Cardiac muscle cell (in vitro differentiated cells and primary cell): ENCODE data around the gene ELFN1. TPM values are rescaled to one million over a fixed set of nuclear protein-coding genes. Genes with fewer than 3 reads are reported as not detected.
"Not testable (repeated sequence)": the region's sequence is repeated elsewhere in the genome, so short reads cannot be mapped to it uniquely, and the experiment has no call there.

Experiments used
- DNase-seq, 2 donors: peaks; one replicate each; pipeline versions ENCODE4 v3.0.0 to v3.0.0-alpha.2; 2010 to 2017; ENCODE audit warnings: low read depth in 1 of 2, low spot score in 1 of 2
- H3K27ac ChIP-seq: fragments of 200-600 bp; sonication (generic); 2 replicates; pipeline ENCODE4 v1.5.1; 2016
- H3K27me3 ChIP-seq: fragments of 200-600 bp; sonication (generic); 2 replicates; pipeline ENCODE4 v1.6.0; 2016; ENCODE audit warnings: control low read depth
- H3K36me3 ChIP-seq: fragments of 200-600 bp; sonication (generic); 2 replicates; pipeline ENCODE4 v1.5.1; 2016; ENCODE audit warnings: control low read depth
- H3K4me1 ChIP-seq: fragments of 200-600 bp; sonication (generic); 2 replicates; pipeline ENCODE4 v1.8.1; 2017; ENCODE audit warnings: low read depth, mild to moderate bottlenecking, mixed run types
- H3K4me3 ChIP-seq: fragments of 200-600 bp; sonication (generic); 2 replicates; pipeline ENCODE4 v1.5.1; 2016; ENCODE audit warnings: mild to moderate bottlenecking
- H3K9me3 ChIP-seq: fragments of 200-600 bp; sonication (generic); 2 replicates; pipeline ENCODE4 v1.5.1; 2017; ENCODE audit warnings: low read depth, mild to moderate bottlenecking, control low read depth
- polyA plus RNA-seq: library from polyadenylated mRNA; unstranded; fragments of >200 nt; fragmentation: Nextera tagmentation; extraction: Ambion mirVana; gene quantifications from 2 replicates; pipeline ENCODE4 v1.2.1, GENCODE V29; 2016
- total RNA-seq: library from RNA; depleted of rRNA; stranded (reverse); fragments of >200 nt; gene quantifications from 2 replicates; pipeline ENCODE4 v1.2.3, GENCODE V29; 2016
- TF ChIP-seq, protein P1 (sequence below): IDR thresholded peaks from 2 replicates; pipeline ENCODE4 v1.5.1; 2012; ENCODE audit warnings: low read depth, mild to moderate bottlenecking, low read length

ELFN1 gene
- total and polyA plus RNA-seq, 2 experiments from 2014 or later, result 8.9 to 51.6 TPM

DNA sequence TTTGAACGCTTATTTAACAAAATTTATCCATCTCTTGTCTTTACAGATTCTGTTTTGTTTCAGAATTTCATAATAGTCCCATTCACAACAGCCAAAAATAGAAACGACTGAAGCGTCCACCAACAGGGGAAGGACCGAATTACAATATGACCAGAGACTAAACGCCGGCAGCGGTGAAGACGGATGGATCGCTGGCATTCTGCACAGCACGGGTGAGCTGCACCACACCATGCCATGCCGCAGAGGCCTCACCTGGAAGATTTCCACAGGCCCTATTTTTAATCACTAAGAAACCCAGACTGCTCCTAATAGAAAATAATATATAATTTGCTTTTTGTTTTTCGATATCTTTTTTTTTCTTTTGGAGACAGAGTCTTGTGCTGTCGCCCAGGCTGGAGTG, 91.0 kb downstream of the ELFN1 start:
- Histone ChIP-seq H3K9me3 (no peaks in the 10 kb centered on the region), H3K27ac (no peak overlapping the region), H3K4me1 (peaks cover 5% of the 10 kb centered on the region), H3K4me3 (no peak overlapping the region), H3K36me3 (no peaks in the 10 kb centered on the region), H3K27me3 (peaks cover 2% of the 10 kb centered on the region)
- no peak for DNase-seq
- TF ChIP-seq, protein P1, sequence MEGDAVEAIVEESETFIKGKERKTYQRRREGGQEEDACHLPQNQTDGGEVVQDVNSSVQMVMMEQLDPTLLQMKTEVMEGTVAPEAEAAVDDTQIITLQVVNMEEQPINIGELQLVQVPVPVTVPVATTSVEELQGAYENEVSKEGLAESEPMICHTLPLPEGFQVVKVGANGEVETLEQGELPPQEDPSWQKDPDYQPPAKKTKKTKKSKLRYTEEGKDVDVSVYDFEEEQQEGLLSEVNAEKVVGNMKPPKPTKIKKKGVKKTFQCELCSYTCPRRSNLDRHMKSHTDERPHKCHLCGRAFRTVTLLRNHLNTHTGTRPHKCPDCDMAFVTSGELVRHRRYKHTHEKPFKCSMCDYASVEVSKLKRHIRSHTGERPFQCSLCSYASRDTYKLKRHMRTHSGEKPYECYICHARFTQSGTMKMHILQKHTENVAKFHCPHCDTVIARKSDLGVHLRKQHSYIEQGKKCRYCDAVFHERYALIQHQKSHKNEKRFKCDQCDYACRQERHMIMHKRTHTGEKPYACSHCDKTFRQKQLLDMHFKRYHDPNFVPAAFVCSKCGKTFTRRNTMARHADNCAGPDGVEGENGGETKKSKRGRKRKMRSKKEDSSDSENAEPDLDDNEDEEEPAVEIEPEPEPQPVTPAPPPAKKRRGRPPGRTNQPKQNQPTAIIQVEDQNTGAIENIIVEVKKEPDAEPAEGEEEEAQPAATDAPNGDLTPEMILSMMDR, result no peak

DNA sequence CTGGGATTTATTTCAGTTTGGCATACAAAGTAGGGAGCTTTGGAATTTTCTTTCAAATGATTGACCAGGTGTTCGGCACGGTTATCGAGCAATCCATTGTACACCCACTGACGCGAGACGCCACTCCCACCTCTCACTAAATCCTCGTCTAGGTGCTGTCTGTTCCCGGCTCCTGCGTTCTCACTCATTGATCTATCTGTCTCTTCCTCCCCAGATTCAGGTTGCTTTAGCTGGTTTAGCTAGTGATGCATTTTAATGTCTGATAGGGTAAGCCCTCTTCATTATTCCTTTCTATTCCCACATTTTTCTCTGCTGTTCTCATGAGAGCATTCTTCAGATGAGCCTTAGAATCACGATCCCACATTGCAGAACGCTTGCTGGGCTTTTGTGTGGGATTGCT, 91.7 kb downstream of the ELFN1 start:
- DNase-seq, result no peak

DNA sequence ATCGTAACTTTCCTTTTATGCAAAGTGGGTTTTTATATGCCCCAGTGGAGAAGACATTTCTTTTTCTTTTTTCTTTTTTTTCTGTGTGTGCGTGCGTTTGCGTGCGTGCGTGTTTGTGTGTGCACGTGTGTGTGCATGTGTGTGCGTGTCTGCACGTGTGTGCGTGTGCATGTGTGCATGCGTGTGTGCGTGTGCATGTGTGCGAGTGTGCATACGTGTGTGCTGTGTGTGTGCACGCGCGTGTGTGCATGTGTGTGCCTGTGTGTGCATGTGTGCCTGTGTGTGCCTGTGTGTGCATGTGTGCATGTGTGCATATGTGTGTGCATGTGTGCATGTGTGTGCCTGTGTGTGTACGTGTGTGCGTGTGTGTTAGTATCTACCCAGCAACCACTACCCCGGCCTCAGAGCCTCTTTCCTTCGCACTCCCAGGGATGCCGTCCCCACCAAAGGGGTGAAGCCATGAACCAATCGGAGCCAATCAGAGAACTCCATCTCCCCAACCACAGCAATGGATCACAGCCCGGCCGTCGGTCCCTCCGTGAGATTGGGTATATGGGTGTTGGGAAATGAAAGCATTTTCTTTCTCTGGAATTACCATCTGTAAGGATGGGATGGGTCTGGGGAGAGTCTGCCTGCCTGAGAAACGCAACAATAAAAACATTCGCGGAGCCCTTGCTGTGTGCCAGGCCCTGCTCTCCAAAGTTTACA, 92.3 kb downstream of the ELFN1 start:
- H3K27me3 ChIP-seq, result no peaks in the 10 kb centered on the region
- no peak for DNase-seq
- no peaks in the 10 kb centered on the region for H3K9me3 ChIP-seq
- TF ChIP-seq, protein P1, result no peak
- H3K36me3 ChIP-seq, result no peaks in the 10 kb centered on the region
- H3K4me3 ChIP-seq, result no peak overlapping the region
- no peak overlapping the region for H3K27ac ChIP-seq
- peaks cover 3% of the 10 kb centered on the region for H3K4me1 ChIP-seq

More for the DNA sequence above, 91.7 kb downstream of the ELFN1 start:
- H3K4me1 ChIP-seq, result peaks cover 5% of the 10 kb centered on the region
- no peaks in the 10 kb centered on the region for H3K27me3 ChIP-seq
- H3K36me3 ChIP-seq, result no peaks in the 10 kb centered on the region
- no peaks in the 10 kb centered on the region for H3K9me3 ChIP-seq
- H3K27ac ChIP-seq, result no peak overlapping the region
- TF ChIP-seq, protein P1, result no peak
- H3K4me3 ChIP-seq, result no peak overlapping the region

DNA sequence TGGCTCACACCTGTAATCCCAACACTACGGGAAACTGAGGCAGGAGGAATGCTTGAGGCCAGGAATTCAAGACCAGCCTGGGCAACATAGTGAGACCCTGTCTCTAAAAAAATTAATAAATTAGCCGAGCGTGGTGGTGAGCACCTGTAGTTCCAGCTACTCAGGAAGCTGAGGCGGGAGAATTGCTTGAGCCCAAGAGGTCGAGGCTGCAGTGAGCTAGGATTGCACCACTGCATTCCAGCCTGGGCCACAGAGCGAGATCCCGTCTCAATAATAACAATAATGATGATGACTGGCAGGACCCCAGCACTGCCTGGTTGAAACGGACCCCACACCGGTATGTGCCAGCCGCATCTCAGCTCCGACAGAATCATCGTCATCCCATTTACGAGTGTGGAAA, 93.0 kb downstream of the ELFN1 start:
- TF ChIP-seq, protein P1, result no peak
- no peaks in the 10 kb centered on the region for H3K4me1 ChIP-seq
- no peaks in the 10 kb centered on the region for H3K27me3 ChIP-seq
- no peak overlapping the region for H3K4me3 ChIP-seq
- no peaks in the 10 kb centered on the region for H3K36me3 ChIP-seq
- DNase-seq, result no peak
- H3K9me3 ChIP-seq, result no peaks in the 10 kb centered on the region
- H3K27ac ChIP-seq, result no peak overlapping the region

DNA sequence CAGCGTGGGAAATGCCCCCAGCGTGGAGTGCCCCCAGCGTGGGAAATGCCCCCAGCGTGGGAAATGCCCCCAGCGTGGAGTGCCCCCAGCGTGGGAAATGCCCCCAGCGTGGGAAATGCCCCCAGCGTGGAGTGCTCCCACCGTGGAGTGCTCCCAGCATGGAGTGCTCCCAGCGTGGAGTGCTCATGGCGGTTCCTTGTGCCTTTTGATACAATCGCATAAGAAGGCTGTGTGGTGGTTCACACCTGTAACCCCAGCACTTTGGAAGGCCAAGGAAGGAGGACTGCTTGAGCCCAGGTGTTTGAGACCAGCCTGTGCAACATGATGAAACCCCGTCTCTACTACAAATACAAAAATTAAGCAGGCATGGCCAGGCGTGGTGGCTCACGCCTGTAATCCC, 93.8 kb downstream of the ELFN1 start:
- DNase-seq, H3K9me3 ChIP-seq, H3K36me3 ChIP-seq, H3K4me3 ChIP-seq, H3K27me3 ChIP-seq, H3K27ac ChIP-seq, H3K4me1 ChIP-seq: not testable (repeated sequence)

DNA sequence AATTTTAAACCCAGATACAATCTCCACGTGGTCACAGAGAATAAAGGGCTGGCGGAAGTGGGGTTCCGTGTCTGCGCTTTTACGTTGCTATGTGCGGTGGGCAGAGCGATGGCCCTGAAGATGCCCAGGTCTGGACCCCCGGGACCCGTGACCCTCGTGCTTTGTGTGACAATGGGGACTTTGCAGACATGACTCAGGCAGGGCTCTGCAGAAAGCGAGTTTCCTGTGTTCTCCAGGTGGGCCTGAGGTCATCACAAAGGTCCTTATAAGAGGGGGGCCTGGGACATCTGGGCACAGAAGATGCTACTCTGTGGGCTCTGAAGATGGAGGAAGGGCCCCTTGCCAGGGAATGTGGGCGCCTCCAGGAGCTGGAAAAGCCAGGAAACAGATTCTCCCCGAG, 95.3 kb downstream of the ELFN1 start:
- H3K27ac ChIP-seq, result no peak overlapping the region
- TF ChIP-seq, protein P1, result no peak
- H3K9me3 ChIP-seq, result no peaks in the 10 kb centered on the region
- no peak overlapping the region for H3K4me3 ChIP-seq
- DNase-seq, result no peak
- no peaks in the 10 kb centered on the region for H3K27me3 ChIP-seq
- no peaks in the 10 kb centered on the region for H3K4me1 ChIP-seq
- H3K36me3 ChIP-seq, result no peaks in the 10 kb centered on the region
